OCI-LY3 (cell line): ENCODE measurements around the gene SYCN.

Source experiments
- EZH2phosphoT487 ChIP-seq: fragments of 200-600 bp; shearing (Covaris generic); IDR thresholded peaks from 2 replicates; pipeline ENCODE4 v1.6.1; 2018; ENCODE audit warnings: antibody characterized with exemption, mixed run types, low read depth
- TF ChIP-seq, protein P1 (sequence below): fragments of 200-600, 300-600 bp; sonication (generic); IDR thresholded peaks from 2 replicates; pipeline ENCODE4 v1.5.1; 2014; ENCODE audit warnings: antibody characterized with exemption, low read length, low read depth

DNA sequence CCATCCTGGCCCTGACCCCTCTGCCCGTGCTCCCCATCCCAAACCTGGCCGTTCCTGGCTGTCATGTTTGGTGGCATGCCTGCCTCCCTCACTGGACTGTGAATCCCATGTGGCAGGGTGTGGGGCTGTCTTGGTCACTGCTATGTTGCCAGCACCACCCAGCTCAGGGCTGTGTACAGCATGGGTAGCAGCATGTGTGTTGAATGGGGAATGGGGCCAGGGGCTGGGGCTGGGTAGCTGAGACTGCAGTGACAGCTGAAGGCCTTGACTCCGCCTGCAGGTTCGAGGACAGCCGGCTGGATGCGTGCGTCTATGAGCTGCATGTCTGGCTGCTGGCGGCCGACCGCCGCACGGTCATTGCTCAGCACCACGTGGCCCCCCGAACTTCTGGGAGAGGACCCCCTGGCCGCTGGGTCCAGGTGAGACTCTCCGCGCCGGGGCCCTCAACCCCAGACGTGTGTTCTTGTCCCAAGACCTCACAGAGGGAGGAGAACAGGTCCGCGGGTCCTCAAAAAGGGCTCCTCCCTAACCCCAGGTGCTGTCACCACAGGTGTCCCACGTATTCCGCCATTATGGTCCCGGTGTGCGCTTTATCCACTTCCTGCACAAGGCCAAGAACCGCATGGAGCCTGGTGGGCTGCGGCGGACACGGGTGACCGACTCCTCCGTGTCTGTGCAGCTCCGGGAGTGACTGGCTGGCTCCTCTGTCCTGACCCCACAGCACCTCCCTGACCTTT lies 3.8 kb downstream of the SYCN start:
- TF ChIP-seq, protein P1, sequence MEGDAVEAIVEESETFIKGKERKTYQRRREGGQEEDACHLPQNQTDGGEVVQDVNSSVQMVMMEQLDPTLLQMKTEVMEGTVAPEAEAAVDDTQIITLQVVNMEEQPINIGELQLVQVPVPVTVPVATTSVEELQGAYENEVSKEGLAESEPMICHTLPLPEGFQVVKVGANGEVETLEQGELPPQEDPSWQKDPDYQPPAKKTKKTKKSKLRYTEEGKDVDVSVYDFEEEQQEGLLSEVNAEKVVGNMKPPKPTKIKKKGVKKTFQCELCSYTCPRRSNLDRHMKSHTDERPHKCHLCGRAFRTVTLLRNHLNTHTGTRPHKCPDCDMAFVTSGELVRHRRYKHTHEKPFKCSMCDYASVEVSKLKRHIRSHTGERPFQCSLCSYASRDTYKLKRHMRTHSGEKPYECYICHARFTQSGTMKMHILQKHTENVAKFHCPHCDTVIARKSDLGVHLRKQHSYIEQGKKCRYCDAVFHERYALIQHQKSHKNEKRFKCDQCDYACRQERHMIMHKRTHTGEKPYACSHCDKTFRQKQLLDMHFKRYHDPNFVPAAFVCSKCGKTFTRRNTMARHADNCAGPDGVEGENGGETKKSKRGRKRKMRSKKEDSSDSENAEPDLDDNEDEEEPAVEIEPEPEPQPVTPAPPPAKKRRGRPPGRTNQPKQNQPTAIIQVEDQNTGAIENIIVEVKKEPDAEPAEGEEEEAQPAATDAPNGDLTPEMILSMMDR: no peak
- no peak for TF ChIP-seq EZH2phosphoT487
